GM21717 (cell line): ENCODE data around the gene PDE6A.

Experiments used
- ATAC-seq: cut with Tn5 transposase; IDR thresholded peaks from one replicate; pipeline ENCODE4 v1.9.1; 2021; ENCODE audit warnings: mild to moderate bottlenecking, moderate library complexity; ENCODE audit not compliant: unreplicated experiment

PDE6A gene

DNA sequence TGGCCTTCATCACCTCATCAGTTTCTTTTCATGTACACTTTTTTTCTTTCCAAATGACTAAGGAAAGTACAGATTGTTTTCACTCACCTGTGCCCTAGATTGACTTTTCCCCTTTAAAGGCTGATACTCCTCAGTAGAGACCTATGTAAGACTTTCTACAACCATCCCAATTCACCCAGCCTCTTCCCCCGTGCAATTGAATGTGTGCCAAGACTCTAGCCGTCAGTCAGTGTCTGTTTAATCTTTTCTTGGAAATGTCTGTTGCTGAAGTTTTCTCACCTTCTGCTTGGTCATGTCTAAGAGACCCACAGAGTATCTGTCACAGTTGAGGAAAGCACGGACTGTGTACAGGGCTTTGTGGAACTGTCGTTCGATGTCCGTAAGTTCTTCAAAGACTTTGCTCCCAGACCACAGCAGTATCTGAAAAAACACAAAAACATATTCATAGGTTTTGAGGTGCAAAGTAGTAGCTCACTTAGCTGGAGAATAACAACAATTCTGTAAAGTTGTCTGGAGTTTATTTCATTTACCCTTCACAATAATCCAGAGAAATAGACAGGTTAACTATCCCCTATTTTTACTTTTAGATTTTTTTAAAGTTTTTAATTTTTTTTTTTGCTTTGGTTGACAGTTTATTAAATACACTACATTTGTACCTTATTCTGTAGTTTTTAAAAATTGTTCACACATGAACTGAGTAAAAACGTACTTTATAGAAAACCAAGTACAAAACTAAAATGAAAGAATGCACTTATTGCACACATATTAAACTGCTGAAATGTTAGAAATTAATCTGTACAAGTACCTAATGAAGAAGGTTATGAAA is 13.6 kb downstream of the PDE6A start:
- no peak for ATAC-seq

DNA sequence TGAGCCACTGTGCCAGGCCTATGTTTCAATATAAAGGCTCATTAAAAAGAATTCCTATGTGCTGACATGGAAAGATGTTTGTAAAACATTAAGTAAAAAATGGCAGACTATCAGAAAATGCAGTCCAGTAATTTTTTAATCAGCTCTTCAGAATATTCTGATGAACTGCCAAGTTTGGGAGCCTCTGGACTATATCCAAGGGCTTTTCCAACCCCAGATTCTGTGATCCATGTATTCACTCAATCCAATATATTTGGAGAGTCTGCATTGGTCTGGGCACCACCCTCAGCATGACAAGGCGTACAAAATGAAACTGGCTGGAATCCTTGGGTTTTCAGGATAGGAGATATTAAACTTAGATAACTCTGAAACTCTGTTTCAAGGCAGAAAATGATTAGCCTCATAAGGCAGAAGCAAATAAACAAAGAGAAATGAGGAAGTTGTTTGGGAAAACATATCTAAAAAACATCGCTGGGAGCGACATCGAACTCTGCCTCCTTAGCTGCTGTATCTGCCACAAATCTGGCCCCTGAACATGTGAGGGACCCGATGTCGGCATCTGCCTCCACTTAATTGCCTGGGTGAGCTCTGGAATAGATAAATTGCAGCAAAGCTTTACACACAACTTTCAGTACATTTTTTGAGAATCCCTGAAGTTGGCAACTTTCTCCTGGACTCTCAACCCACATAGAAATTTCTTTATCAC is 14.4 kb downstream of the PDE6A start:
- no peak for ATAC-seq

DNA sequence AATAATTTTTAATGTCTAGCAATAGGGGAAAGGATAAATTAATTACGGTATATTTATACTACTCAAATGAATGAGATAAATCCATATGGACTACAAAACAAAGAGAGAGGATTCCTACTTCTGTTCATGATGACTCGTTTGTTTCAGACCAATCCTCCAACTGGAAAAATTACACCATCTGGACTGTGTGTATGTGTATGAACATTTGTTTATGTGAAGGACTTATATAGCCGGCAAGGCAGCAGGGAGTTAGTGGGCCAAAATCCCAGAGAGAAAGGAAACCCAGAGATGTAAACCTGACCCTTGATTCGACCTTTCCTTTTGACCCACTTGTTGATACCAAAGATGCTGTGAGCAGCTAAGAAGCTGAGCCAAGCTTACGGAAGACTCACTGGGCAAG is 20.1 kb downstream of the PDE6A start:
- no peak for ATAC-seq

DNA sequence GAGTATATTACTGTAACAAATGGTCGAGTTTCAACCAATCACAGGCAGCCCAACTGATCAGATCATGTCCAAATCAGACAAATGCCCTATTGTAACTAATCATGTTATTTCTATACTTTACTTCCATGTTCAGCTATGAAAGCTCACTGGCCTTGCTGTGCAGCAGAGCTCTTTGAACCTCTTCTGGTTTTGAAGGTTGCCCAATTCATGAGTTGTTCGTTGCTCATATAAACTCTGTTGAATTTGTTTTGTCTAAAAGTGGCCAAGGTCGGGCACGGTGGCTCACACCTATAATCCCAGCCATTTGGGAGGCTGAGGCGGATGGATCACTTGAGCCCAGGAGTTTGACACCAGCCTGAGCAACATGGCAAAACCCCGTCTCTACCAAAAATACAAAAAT is 21.6 kb downstream of the PDE6A start:
- no peak for ATAC-seq

DNA sequence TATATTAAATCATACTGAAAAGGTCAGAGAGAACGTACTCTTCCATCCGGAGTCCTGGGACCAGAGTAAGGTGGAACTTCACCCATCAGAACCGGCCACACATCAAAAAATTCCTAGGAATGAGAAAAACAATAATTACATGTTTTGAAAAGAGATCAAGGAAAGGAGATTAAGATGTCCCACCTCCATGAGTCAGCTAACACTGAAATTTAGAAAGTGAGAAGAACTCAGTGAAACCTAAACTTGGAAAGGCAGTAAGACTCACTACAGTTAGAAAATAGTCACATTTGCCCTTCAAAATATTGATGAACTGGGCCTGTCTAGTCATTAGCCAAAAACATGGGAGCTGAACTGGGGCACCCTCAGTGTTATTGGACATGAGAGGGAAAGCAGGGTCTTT is 23.0 kb downstream of the PDE6A start:
- no peak for ATAC-seq

DNA sequence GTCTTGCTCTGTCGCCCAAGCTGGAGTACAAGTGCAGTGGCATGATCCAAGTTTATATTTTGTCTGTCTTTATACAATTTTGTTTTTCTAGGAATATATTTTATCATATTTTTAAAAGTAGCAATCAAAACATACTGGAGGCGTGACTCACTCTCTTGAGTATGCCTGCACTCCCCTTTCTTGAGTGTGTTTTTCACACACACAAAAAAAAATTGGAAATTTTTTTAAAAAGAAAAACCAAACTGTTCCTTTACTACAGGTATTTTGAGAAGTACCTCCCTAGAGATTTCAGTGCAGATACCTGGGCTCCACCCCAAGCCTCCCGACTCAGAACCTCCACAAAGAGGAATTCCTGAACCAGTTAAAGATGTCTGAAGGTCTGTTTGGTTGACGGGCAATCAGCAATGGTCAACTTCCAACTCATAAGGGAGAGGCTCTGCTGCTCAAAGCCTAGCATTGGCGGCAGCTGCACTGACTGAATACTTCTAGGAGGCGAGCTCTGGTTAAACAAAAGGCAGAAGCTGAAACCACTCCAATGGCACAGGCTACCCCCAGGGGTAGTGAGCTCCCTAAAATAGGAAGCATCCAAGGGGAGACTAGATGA is 27.4 kb downstream of the PDE6A start:
- no peak for ATAC-seq

DNA sequence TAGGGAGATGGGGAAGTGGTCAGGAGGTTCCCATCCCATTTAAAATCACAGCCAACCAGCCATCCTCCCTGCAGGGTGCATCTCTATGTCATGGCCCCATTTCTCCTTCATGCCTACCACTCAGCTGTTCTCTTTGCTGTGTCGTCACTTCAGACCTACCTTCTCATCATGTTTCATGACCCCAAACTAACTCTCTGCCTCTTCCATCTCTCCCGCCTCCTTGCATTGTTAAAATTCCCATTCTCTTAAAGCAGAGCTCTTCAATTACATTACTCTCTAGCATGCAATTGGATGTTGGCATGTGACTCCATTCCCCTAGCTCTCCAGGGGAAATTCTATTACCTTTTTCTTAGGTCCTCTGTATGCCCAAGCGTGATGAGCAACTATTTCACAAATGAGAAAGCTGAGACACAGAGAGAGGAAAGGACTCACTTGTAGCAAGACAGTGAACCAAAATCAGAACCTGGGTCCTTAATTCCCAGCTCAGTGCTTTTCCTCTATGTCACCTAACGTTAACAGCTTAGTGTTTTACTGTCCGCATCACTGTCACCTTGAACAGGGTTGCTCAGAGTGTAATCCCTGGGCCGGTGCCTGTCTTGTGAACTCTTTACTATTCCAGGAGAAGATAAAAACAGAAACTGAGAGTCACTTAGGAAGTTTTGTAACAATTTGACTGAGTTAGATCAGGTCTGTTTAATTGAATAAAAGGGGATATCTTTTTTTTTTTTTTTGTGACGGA is 28.1 kb downstream of the PDE6A start:
- ATAC-seq, result no peak

DNA sequence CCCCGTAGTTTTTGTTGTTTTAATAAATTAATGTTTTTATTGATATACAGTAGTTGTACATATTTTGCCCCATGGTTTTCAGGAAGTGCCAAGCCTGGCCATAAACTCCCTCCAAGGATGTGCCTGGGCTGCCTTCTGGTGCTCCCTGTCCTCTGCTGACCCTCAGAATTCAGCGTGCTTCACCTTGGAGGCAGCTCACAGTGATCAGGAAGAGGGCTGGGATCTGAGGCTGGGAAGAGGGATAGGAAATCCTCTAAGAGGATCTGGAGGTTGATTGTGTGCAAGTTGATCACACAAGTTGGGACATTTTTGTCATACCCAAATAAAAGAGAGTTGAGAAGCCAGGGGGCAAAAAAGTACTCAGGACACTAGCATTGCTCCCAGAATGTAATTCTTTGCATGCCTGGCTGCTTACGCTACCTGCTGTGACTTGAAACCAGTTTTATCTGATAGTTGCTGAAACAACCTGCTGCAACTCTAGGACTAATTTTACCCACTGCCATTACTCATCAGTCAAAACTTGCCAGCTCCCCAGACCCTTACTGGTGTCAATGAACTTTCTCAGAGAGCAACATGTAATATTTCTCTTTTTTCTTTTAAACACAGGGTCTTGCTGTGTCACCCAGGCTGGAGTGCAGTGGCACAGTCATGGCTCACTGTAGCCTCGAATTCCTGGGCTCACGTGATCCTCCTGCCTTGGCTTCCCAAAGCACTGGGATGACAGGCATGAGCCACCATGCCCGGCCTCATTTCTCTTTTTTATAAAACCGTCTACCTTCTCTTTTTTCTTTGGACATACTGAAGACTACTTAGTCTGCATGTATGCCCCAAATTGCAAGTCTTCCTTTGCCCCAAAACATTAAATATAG is 29.0 kb downstream of the PDE6A start:
- no peak for ATAC-seq

DNA sequence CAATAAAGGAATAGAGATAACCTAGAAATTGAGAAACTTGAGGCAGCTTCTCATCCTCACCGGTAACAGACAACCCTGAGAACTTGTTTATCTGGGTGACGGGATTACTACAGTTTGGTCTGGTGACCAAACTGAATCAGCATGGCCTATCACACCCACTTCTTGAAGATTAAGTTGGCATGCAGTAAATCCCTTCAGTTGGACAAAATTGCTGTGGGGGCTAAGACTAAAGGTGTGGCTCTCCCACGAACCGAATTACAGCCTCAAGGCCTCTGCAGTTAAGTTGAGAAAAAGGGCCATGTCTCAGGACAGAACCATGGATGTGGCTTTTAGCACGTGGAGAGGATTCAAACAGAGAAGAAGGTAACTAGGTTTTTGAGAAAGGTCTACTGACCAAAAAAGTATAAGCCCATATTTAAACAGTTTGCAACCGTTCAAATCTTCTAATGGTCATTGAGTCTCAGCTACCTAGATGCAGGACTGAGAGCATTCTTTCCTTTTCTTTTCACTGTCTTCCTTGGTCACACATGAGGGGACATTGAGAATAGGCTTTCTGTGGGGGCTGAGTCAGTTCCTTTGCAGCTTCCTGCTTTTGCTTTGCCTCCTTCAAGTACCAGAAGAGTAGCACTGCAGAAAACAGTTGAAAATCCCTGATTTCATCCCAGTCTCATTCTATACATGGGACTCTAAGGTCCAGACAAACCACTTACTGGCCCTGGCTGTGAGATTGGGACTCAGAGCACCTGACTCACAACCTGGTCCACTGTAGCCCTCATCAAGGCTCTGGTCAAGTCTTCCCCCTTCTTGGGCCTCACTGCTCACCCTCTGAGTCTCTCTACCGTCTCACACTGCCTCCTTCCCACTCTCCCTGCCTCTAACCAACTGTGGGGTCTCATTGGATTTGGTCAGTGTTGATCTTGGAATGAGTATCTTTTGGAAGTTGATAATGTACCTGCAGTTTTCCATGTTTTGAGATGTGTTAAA is 30.9 kb downstream of the PDE6A start:
- ATAC-seq, result no peak

DNA sequence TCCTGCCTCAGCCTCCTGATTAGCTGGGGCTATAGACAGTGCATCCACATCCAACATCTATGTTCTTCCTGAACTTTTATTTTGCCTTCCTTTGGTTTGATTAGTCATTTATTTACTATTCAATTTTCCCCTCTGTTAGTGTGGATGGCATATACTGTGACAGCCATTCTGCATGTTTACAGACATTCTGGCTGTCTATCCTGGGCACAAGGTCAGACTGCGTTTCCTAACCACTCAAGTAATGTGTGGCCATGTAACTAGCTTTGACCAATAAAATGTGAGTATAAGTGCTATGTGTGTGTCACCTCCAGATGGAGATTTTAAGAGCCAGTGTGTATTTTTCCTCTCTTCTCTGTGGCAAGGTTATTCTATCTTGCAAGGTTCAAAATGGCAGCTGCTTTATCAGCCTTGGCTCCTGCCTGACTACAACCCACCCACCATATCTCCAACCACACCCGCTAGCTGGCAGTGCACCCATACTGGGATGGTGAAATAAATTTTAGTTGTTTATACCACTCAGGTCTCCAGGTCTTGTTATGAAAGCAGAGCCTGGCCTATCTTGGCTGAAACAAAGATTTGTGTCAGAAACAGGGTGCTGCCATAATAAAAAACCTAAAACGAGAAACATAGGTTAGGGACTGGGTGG is 32.2 kb downstream of the PDE6A start:
- ATAC-seq, result no peak

DNA sequence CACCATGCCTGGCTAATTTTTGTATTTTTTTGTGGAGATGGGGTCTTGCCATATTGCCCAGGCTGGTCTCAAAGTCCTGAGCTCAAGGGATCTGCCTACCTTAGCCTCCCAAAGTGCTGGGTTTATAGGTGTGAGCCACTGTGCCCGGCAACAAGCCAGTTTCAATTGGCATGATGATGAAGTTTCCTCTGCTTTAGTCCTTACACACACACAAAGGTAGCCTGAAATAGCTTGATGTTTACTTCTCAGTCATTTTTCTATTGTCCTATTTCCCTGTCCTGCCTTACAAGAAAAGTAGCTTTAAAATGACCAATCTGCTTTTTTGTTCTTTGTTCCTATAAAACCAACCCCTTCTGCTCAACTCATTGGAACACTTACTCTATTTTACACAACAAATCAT is 33.6 kb downstream of the PDE6A start:
- no peak for ATAC-seq

DNA sequence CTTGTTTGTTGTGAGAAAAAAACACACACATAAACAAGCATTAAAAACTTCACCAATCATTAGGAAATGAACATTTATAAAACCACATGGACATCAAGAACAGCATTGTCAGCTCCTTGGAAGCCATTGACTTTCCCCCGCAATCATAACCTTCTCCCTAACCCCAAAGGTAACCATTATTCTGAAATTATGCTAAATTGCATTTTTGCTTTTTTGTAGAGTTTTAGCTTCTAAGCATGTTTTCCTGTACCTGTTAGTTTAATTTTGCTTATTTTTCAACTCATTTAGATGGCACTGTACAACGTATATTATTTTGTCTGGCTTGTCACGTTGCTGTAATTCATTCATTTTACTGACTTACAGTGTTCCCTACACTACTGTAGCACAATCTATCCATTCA is 36.8 kb downstream of the PDE6A start:
- ATAC-seq, result no peak

DNA sequence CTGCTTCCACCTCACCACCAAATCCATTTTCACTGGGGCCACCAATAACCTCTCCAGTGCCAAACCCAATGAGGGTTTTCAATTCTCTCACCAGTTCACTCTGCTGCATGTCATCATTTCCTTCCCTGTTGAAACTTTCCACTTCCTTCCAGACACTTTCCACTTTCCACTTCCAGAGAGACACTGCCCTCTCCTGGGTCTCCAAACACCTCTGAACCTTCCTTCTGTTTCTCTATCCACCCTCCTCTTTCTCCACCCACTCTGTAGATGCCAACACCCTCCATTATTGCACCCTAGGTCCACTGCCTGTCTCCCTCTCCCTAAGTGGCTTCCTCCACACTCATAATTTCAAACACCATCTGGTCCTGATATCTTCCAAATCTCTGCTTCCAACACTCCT is 39.6 kb downstream of the PDE6A start:
- ATAC-seq, result no peak

DNA sequence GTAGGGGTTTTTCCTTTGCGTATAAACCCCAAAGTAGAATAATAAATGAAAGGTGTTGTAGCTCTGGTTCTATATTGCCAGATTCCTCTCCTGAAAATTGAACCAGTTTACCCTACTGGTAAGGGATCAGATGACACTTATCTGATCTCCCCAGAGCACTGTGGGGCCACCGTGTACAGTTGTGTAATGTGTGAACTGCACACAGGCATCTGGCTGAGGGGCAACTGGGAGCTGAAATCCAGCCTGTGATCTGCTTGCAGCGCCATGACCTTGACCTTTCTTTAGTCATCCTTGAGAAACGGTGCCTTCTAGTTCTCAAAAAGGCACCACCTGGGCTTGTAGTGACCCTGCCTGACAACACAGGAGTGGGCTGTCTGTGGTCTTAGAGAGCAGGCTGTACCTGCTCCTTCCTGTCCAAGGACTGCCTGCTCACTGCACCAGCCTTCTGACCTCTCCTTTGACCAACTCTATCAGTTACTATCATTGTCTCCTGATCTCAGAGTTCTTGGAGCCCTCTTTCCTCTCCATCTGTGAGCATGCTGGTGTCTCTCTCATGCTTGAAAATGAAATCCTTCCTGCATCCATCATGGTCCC is 40.2 kb downstream of the PDE6A start:
- ATAC-seq, result no peak

DNA sequence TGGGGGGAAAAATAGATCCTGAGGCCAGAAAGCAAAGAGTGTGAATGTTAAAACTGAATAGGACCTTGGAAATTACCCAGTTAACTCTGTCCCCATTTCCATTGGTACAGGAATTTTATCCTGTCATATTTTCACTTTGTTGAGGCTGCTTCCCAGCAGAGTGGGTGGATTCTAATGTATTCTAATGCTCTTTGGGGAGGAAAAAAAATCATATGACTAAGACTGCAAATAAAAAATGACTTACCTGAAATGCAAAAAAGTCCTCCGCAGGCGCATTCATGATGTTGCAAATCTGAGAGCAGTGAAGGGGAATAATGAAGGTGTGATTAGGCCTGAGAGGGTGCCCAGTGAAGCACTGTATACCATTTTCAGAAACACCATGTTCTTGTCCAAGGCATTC is 41.2 kb downstream of the PDE6A start:
- no peak for ATAC-seq

DNA sequence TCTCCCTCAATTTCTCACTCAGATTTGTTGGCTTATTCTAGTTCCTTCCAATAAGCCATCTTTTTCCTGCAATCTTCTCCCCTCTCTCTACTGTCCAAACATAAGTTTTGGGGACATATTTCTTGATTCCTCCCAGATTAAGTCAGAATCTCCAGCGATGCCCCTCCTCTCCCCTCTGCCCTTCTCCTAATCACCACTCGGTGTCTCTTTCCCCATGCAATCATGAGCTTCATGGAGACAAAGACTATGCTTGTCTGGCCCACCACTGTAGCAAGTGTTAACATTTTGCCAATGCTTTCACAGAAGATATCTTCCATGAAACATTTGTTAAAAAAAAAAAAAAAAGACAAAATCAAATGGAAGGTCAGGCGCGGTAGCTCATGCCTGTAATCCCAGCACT is 42.4 kb downstream of the PDE6A start:
- ATAC-seq, result no peak

DNA sequence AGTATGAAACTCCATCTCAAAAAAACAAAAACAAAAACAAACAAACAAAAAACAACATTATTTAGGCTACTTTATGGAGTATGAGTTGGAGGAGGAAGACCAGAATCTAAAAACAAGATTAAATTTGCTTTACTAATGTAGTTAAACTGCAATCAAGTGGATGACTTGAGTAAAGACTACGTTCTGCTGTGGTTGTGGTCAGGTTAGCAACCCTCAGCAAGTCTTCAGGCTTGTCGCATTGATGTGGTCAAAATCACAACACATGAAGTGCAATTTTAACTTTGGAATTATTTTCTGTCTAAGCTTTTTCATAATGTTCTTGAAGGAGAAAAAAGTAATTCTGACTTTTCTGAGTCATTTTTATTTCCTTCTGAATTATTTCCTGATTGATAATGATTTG is 43.1 kb downstream of the PDE6A start:
- ATAC-seq, result no peak

DNA sequence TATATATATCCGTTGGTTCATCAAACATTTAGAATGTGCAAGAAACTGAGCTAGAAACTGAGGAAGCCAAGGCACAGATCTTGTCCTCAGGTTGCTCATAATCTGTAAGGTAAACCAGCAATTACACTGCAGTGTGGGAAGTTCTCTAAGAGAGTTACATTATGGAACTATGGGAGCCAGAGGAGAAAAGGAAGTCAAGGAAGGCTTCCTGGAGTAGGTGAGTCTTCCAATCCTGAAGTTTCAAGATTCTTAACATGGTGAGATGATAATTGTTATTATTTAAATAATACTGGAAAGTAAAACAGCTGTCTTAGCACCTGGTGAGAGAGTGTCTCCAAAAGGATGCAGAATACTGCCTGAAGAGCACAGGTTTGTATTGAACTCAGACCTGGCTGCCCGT is 44.2 kb downstream of the PDE6A start:
- ATAC-seq, result no peak
